Measurements from ENCODE around the gene GEMIN8.

The GEMIN8 gene

DNA sequence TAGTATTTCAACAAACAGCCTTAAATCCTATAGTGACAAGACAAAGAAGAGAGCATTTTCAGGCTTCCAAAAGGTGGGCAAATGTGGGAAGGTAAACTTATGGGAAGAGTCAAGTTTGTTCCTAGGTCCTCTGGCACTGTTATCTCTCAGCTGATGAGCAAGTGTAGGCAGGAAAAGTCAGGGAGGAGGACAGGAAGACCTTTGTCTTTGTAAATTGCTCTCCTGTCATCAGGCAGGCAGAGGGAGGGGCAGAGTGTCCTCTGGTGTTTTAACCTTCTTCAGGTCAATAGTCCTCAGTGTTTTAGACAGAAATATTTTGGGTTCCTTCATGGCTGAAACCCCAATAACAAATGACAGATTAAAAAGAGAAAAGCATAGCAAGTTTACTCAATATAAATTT, 13.5 kb upstream of the GEMIN8 start:
- H3K36me3 ChIP-seq (ENCODE audit: control insufficient read depth in 2 of 2, insufficient read depth in 1 of 2, low read length in 2 of 2): no peaks in the 10 kb centered on the region
- H3K4me3 ChIP-seq (ENCODE audit: low read depth, low read length): no peak overlapping the region
- no peaks in the 10 kb centered on the region for H3K4me1 ChIP-seq (ENCODE audit: control insufficient read depth, insufficient read depth, low read length)
- CTCF ChIA-PET: interaction anchor here (0.7 kb wide), 1 partner anchor 104 kb away, joined by 4 read pairs; no protein-coding TSS in a partner anchor
- H3K27ac ChIP-seq (ENCODE audit: extremely low read depth, low read depth, low read length): no peak overlapping the region
- no peak for TF ChIP-seq ZNF623 (tag by site-specific recombination; IDR thresholded peaks at IDR 0.05)
- no peak for TF ChIP-seq OSR2 (tag by site-specific recombination; IDR thresholded peaks at IDR 0.05)
- POLR2A ChIA-PET: no interaction called here
- H3K9me3 ChIP-seq (ENCODE audit: control insufficient read depth, insufficient read depth, low read depth, low read length): peaks cover 2% of the 10 kb centered on the region

DNA sequence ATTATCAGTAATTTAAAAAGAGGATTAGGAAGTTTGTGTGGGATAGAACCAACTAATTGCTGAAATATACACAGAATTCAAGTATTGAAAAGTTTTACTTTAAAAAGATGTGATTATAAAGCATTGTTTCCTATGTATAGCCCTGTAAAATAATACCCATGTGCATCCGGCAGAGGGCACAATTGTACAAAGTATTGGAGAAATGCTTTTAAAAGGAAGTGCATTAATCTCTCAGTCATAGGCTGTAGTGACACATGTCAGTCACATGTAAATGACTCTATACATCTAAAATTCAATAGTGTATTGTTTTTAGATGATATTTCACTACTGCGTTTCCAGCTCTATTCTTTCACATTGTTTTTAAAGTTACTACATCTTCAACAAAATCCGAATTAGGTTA, 9.7 kb upstream of the GEMIN8 start:
- ChIA-PET CTCF (interaction anchor here (0.6 to 3.2 kb wide), 19 partner anchors 12 to 1429 kb away, joined by 3 to 20 read pairs (median 4); partner anchors contain the start of gene GLRA2), POLR2A (no interaction called here)
- H3K36me3 ChIP-seq (ENCODE audit: control insufficient read depth in 2 of 2, insufficient read depth in 1 of 2, low read length in 2 of 2): no peaks in the 10 kb centered on the region
- TF ChIP-seq, protein P1, sequence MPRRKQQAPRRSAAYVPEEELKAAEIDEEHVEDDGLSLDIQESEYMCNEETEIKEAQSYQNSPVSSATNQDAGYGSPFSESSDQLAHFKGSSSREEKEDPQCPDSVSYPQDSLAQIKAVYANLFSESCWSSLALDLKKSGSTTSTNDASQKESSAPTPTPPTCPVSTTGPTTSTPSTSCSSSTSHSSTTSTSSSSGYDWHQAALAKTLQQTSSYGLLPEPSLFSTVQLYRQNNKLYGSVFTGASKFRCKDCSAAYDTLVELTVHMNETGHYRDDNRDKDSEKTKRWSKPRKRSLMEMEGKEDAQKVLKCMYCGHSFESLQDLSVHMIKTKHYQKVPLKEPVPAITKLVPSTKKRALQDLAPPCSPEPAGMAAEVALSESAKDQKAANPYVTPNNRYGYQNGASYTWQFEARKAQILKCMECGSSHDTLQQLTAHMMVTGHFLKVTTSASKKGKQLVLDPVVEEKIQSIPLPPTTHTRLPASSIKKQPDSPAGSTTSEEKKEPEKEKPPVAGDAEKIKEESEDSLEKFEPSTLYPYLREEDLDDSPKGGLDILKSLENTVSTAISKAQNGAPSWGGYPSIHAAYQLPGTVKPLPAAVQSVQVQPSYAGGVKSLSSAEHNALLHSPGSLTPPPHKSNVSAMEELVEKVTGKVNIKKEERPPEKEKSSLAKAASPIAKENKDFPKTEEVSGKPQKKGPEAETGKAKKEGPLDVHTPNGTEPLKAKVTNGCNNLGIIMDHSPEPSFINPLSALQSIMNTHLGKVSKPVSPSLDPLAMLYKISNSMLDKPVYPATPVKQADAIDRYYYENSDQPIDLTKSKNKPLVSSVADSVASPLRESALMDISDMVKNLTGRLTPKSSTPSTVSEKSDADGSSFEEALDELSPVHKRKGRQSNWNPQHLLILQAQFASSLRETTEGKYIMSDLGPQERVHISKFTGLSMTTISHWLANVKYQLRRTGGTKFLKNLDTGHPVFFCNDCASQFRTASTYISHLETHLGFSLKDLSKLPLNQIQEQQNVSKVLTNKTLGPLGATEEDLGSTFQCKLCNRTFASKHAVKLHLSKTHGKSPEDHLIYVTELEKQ (tag by site-specific recombination; IDR thresholded peaks at IDR 0.05; ENCODE audit: borderline replicate concordance): peak; percentile 100
- TF ChIP-seq MEIS1 (CRISPR knock-in tag; IDR thresholded peaks at IDR 0.05; ENCODE audit: borderline replicate concordance): peak; percentile 84; the same call in 1 of the 2 replicates
- TF ChIP-seq ZNF837 (tag by site-specific recombination; IDR thresholded peaks at IDR 0.05): no peak
- TF ChIP-seq ZNF654 (tag by site-specific recombination; IDR thresholded peaks at IDR 0.05; ENCODE audit: low read depth): peak; percentile 85
- TF ChIP-seq ZNF660 (tag by site-specific recombination; IDR thresholded peaks at IDR 0.05): peak; percentile 37; the same call in 1 of the 2 replicates
- no peaks in the 10 kb centered on the region for H3K4me1 ChIP-seq (ENCODE audit: control insufficient read depth, insufficient read depth, low read length)
- no peak overlapping the region for H3K27ac ChIP-seq (ENCODE audit: extremely low read depth, low read depth, low read length)
- no peaks in the 10 kb centered on the region for H3K9me3 ChIP-seq (ENCODE audit: control insufficient read depth, insufficient read depth, low read depth, low read length)
- no peak overlapping the region for H3K4me3 ChIP-seq (ENCODE audit: low read depth, low read length)

DNA sequence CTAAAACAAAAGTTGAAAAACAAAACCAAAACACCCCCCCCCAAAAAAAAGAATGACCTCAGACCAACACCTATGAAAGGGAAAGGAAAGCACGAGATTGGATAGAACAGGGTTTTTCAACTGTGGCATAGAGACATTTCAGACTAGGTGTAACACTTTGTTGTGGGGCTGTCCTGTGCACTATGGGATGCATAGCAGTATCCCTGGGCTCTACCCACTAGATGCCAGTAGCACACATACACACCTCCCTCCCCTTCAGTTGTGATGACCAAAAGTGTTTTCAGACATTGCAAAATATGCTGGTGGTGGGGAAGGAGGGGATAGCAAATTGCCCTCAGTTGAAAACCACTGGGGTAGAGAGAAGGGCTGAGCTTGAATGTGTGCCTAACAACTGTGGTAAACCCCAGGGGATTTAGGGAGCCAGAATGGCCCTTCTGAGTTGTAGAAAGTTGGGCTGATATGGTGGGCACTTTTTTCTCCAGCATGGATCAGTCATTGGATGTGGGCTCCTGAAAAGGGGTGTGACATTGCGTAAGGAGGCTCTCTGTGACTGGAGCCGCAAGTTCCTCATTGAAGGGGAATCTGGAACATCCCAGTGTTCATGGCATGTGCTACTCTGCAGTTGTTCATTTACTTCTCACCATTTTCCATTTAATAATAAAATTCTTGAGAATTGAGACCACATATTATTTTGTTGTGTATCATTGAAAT, 8.8 kb upstream of the GEMIN8 start:
- Histone ChIP-seq H3K9me3 (ENCODE audit: control insufficient read depth, insufficient read depth, low read depth, low read length) (no peaks in the 10 kb centered on the region), H3K4me3 (ENCODE audit: low read depth, low read length) (no peak overlapping the region), H3K36me3 (ENCODE audit: control insufficient read depth in 2 of 2, insufficient read depth in 1 of 2, low read length in 2 of 2) (no peaks in the 10 kb centered on the region), H3K4me1 (ENCODE audit: control insufficient read depth, insufficient read depth, low read length) (no peaks in the 10 kb centered on the region), H3K27ac (ENCODE audit: extremely low read depth, low read depth, low read length) (no peak overlapping the region)
- ChIA-PET CTCF (interaction anchor here (0.6 to 3.2 kb wide), 17 partner anchors 12 to 1429 kb away, joined by 3 to 20 read pairs (median 4); partner anchors contain the start of gene GLRA2), POLR2A (no interaction called here)
- TF ChIP-seq, protein P2, sequence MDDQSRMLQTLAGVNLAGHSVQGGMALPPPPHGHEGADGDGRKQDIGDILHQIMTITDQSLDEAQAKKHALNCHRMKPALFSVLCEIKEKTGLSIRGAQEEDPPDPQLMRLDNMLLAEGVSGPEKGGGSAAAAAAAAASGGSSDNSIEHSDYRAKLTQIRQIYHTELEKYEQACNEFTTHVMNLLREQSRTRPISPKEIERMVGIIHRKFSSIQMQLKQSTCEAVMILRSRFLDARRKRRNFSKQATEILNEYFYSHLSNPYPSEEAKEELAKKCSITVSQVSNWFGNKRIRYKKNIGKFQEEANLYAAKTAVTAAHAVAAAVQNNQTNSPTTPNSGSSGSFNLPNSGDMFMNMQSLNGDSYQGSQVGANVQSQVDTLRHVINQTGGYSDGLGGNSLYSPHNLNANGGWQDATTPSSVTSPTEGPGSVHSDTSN (CRISPR knock-in tag; IDR thresholded peaks at IDR 0.05): no peak
- TF ChIP-seq ZFP37 (tag by site-specific recombination; IDR thresholded peaks at IDR 0.05) (no peak), ZBTB7A (tag by site-specific recombination; IDR thresholded peaks at IDR 0.05; ENCODE audit: low read depth) (no peak), ZNF146 (tag by site-specific recombination; IDR thresholded peaks at IDR 0.05) (no peak), BCL11B (tag by site-specific recombination; IDR thresholded peaks at IDR 0.05; ENCODE audit: low read depth) (no peak), ZNF138 (tag by site-specific recombination; IDR thresholded peaks at IDR 0.05; ENCODE audit: borderline replicate concordance) (no peak), ZNF221 (tag by site-specific recombination; IDR thresholded peaks at IDR 0.05; ENCODE audit: borderline replicate concordance) (no peak), ZNF140 (tag by site-specific recombination; IDR thresholded peaks at IDR 0.05) (no peak), ZNF266 (tag by site-specific recombination; IDR thresholded peaks at IDR 0.05; ENCODE audit: low read depth) (no peak), ZNF354C (tag by site-specific recombination; IDR thresholded peaks at IDR 0.05; ENCODE audit: borderline replicate concordance, low read depth) (no peak)
